Activated CD8-positive, alpha-beta memory T cell treated with anti-CD3 and anti-CD28 coated beads for 4 hours (primary cell): Measurements from ENCODE around the gene SPPL2A.
"Not testable (repeated sequence)": the region's sequence is repeated elsewhere in the genome, so short reads cannot be mapped to it uniquely, and the experiment has no call there.

Source experiments
- DNase-seq, 2 donors: peaks; one replicate each; pipeline ENCODE4 v3.0.0-alpha.2; 2020; ENCODE audit warnings: low read depth in 2 of 2

The SPPL2A gene

DNA sequence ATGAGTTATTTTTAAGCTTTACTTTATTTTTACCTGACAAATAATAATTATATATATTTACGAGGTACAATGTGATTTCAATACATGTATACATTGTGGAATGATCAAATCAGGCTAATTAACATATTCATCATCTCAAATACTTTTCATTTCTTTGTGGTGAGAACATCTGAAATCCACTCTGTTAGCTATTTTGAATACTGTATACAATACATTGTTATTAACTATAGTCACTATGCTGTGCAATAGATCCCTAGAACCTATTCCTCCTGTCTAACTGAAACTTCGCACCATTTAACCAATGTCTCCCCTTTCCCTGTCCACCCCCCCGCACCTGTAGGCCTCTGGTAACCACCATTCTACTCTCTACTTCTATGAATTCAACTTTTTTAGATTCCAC is 7.9 kb upstream of the SPPL2A start:
- DNase-seq = no peak

DNA sequence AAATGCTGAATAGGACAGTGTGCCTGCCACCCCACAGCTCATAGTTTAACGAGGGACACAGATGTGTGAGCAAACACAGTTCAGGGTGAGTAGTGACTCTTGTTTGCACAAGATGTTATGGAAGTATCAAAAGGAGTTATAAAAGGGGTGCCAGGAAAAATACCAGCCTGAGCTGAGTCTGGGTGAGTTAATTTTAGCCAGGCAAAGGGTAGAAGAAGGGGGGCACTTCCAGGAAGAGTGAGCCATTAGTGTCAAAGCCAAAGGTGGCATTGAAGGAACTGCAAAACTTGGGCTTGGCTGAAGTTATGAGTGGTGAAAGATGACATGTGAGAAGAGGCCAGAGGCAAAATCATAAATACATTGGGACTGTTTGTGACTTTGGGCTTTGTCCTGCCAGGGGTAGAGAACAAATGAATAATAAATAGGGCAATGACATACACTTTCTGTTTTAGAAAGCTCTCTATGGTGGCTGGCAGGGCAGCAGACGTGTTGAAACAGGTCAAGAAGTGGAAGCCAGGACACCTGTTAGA is 1.9 kb upstream of the SPPL2A start:
- DNase-seq = no peak

DNA sequence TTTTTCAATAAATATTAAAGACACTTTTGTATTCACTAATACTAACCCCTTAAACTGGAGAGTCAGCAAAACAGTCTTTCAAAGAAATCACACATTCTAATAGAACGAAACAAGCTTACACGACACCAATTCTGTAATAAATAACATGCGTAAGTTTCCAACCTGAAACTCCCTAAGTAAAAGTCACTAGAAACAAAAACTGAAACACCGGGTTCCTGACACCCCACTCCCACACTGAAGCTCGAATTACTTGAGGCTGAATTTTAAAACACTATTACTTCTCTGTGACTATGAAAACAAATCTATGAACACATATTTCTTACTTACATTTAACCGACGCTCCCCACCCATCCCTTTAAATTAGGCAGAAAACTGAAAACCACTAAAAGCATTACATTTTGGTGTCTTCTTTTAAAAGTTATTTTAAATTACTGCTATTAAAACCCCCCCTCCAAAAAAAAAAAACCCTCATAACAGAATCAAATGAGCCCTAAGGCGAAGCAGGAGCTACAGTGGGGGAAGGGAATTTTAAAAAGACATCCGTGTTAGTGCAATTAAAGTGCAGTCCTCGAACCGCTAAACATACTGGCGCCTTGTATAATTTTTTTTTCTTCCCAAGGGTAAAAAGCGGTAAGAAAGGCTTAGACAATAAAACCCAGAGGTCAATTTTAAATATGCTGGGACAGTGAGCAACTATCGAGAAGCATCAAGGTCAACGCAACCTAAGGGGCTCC is 878 bp downstream of the SPPL2A start:
- peak in 1 of 2 donors; percentile 9 for DNase-seq

DNA sequence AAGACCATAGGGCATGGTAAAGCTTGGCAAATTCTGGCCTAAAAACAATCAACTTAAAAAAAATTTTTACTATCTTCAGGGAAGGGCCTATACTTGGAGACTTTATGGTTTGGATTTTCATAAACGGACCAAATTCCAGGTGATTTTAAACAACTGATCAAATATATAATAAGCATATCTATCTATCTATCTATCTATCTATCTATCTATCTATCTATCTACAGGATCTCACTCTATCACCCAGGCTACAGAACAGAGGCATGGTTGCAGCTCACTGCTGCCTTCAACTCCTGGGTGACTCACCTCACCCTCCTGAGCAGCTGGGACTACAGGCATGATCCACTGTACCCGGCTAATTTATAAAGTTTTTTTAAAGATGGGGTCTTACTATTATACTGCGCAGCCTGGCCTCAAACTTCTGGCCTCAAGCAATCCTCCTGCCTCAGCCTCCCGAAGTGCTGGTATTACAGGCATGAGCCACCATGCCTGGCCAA is 6.7 kb downstream of the SPPL2A start:
- no peak for DNase-seq

DNA sequence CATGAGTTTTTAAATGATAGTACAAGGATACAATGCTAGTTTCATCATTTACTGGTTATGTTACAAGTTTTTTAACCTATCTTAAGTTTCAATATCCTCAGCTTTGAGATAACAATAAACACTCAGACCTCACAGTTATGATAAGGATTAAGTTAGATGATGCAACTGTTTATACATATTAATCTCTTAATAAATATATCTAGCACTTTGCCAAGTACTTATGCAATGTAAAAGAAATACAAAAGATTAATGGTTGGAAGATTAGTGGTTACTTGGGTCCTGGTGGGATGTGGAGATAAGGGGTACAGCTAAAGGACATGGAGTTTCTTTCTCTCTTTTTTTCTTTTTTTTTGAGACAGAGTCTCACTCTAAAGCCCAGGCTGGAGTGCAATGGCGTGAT is 12.0 kb downstream of the SPPL2A start:
- no peak for DNase-seq

DNA sequence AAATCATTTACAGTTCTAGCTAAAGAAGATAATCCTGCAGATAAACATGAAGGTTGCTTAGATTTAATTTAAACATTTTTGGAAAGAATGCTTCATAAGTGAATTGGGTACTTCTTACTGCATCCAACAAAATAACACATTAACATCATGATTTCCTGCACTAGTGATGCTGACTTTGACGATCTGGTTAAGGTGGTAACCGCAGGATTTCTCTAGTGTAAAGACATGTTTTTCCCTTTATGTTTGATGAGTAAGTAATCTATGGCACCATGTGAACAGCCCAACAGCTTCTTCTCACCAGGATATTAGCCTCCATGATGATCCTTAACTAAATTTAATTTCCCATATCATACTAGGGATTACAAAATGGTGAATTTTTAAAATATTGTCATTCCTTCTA is 14.1 kb downstream of the SPPL2A start:
- no peak for DNase-seq

DNA sequence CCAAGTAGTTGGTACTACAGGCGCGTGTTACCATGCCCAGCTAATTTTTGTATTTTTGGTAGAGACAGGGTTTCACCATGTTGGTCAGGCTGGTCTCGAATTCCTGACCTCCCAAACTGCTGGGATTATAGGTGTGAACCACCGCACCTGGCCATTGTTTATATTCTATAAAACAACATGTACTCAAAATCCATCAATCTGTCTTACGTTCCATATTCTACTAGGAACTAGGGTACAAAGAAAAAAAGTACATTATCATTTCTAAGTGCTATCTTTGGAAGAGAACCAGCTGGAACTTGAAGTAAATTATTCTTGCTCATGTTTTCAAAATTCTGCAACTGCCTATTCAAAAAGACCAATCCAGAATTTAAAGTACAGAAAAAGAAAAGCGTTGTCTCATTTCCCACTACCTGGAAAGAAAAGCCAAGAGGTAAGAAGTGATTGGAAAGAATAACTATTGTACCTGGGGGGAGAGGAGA is 15.2 kb downstream of the SPPL2A start:
- no peak for DNase-seq

DNA sequence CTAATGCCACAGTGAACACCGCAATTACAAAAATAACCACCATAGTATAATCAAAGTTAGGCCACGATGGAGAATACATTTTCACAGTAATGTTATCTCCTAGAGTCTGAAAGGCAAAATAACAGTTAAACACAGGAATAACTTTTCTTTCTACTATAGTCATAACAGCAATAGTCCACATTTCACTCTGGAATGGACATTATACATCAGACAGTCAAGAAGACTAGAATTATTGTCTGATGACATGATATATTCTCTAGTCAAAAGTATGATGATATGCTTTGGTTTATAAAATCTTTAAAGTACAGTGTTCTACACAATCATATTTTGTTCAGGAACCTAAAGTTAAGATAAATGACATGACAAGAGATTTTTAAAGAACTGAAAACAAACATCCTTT is 18.0 kb downstream of the SPPL2A start:
- no peak for DNase-seq

DNA sequence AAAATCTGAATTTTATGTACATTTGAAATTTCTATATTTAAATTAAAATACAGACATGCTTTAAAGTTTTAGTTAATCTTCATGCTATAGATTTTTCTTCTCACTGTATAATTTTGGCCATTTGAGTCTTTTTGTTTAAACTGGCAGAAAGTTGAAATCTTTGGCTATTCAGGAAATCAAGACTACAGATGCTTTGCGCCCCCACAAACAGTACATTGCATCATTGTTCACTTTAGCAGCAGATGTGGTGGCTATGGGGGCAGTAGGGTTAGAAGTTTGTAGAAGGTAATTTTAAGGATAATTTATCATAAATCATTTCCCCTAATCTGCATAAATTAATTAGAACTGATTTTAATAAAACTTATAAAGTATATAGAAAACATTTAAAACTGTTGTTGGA is 20.9 kb downstream of the SPPL2A start:
- DNase-seq = no peak

DNA sequence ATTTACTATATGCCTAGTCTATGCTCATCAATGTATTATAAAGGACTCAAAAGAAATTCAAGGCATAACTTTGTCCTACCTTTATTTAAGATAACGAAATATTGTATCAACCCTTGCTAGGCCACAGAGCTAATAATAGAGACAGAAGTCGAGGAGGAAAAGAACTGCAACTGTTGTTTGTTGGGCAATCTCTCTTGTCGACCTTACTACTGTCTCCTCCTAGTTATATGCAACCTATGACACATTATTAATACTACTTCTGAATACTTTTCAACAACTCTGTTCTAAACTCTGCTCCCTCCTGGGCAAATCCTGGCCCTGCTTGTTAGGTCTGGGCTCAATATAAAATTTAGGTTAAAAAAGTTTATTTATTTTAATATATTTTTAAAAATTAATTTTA is 24.6 kb downstream of the SPPL2A start:
- no peak for DNase-seq

DNA sequence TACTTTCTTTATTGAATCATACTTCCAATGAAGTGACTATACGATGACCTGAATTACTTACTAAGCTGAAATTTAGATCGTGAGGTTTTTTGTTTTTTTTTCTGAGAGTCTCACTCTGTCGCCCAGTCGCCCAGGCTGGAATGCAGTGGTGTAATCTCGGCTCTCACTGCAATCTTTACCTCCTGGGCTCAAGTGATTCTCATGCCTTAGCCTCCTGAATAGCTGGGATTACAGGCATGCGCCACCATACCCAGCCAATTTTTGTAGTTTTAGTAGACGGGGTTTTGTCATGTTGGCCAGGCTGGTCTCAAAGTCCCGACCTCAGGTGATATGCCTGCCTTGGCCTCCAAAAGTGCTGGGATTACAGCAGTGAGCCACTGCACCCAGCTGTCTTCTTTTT is 28.7 kb downstream of the SPPL2A start:
- DNase-seq = no peak

DNA sequence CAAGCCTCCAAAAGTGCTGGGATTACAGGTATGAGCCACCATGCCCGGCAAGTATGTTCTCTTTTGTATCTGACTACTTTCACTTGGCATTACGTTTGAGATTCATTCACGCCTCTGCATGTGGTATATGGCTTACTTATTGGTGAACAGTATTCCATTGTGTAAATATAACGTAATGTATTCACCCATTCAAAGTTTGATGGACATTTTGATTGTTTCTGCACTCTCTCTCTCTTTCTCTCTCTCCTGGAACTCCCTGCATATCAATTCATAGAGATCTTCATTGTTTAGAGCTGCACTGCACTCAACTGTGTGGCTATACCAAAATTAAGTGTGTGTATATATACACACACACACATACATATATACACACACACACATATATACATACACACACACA is 30.4 kb downstream of the SPPL2A start:
- no peak for DNase-seq

DNA sequence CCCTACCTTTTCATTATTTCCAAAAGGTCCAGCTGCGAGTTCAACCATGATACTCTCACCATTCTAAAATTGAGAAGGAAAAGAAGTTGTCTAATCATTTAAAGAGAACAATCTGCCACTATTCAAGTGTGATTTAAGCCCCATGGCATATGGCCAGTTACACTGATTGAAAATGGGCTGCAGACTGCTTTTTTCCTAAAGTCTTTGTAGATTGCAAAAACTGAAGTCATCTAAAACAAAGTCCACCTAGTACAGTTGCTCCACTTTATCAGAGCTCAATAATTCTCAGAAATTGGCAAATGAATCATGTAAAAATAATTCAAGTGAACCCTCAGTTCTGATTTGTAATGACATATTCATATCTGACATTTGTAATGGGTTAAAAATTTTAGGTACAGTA is 39.2 kb downstream of the SPPL2A start:
- no peak for DNase-seq

DNA sequence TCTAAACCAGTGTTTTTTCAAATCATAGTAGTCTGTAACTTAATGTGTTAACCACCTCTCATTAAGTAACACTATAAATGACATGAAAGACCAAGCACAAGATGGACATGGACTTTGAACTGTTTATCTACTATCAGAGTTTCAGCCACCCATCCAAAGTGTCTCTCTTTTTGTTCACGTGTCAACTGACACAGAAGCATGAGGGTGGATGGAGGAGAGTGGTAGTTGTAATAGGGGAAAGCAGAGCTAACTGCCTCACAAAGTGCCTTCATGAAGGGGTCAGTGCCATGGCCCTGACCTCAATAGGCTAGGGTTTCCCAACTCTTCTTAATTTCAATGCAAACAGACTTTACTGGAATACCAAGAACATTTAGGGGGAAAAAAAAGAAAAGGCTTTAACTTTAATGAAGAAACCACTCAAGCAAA is 46.8 kb downstream of the SPPL2A start:
- no peak for DNase-seq

DNA sequence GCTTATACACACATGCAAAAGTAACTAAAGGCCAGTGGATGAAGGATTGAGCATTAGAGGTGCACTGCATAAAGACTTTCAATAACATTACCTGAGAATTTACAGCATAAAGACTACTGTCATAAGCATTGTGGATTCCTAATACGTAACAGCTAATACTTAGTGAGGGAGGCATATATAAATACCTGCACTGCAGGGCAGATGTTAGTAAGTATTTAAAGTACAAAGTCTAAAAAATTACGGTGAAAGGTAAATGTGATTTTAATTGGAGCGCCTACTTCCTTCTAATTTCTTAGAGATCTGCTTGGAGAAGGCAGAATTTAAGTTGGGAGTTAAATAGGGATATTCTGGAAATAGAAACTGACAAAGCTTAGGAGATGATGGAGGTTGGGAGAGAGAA is 53.5 kb downstream of the SPPL2A start:
- no peak for DNase-seq

DNA sequence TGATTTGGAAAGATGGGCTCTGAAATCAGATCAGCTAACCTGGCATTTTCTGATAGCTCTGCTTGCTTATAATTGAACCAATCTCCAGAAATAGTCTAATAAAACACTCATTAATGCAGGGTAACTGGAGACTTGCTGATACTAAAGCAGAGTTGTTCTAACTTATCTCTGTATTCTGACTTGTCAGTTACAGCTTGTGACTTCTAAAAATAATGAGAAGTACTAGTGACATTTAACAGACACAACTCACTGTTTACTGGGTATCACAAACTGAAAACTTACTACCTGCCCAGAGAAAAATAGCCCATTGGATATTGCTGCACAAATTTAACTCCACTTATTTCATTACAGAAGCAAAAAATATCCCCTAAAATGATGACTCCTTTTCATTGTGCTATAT is 54.9 kb downstream of the SPPL2A start:
- no peak for DNase-seq

DNA sequence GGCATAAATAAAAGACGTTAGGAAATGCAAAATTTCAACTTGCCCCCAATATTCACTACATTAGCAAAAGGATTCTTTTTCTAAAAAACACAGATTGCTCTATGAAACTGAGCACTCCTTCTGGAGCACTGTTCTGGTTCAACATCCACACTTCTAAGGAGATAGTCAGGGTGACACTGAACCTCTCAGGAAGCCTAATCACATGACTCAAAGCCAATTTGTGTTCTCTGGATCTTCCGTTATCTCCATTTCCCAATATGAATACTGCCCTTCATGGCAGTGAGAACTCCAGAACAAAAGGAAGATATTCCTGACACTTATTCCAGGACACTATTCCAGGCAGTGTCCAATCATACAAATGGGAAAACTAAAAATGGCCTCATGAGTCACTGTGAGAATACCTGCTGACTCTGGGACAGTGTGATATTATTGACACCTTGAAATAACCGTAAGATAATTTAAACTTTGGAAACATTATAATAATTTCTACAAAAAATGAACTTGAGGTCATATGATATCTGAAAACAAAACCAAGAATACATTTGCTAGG is 57.6 kb downstream of the SPPL2A start:
- no peak for DNase-seq

DNA sequence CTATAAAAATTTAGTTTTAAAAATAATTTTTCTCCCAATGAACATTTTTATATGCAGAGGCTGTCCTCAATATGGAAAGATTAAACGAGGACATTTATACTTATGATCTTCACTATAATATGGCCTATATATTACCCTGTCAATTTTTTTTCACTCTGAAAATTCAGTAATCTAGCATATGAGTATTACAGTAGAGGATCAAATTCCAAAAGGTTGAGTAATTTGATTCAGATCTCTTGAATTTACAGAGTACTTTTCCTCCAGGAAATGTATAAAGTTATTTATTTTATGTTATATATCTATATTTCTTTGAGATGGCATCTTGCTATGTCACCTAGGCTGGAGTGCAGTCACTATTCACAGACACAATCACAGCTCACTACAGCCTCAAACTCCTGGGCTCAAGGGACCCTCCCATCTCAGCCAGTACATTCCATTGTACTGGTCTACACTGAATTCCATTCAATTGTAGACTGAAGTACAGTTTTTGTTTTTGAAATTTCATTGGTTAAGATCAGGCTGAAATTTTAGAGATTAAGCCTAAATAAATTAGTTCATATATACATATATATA is 62.7 kb downstream of the SPPL2A start:
- no peak for DNase-seq

DNA sequence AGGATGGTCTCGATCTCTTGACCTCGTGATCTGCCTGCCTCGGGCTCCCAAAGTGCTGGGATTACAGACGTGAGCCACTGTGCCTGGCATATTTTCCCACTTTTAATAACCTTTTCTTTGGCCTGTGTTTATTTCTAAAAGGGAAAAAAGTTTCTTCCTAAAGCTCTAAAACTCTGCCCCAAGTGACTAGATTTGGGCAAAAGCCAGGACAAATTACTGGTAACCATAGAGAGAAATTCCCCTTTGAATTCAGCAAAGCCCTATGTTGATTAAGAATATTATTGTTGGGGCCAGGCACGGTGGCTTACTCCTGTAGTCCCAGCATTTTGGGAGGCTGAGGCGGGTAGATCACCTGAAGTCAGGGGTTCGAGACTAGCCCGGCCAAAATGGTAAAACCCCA is 67.4 kb downstream of the SPPL2A start:
- DNase-seq = no peak

DNA sequence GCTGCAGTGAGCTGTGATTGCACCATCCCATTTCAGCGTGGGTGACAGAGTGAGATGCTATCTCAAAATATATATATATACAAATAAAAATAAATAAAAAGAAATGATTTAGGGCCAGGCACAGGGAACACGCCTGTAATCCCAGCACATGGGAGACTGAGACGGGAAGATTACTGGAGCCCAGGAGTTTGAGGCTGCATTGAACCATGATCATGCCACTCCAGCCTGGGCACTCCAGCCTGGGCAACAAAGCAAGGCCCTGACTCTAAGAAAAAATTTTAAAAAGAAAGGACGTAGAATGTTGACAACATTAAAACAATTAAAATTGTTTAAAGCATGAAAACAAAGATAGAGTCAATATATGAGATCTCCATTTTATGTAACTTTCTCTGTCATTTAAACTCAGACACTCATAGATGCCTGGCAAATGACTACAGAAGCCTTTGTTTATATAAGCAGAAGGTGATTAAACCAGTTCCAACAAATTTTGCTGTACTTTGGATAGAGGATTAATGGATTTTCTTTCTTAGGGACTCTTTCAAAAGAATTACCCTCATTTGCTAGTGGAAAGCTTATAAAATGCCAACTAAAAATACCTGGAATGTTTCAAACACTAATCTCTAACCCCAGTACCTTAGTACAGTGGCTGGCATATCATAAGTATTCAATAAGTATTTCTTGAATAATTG is 68.3 kb downstream of the SPPL2A start:
- DNase-seq = no peak

DNA sequence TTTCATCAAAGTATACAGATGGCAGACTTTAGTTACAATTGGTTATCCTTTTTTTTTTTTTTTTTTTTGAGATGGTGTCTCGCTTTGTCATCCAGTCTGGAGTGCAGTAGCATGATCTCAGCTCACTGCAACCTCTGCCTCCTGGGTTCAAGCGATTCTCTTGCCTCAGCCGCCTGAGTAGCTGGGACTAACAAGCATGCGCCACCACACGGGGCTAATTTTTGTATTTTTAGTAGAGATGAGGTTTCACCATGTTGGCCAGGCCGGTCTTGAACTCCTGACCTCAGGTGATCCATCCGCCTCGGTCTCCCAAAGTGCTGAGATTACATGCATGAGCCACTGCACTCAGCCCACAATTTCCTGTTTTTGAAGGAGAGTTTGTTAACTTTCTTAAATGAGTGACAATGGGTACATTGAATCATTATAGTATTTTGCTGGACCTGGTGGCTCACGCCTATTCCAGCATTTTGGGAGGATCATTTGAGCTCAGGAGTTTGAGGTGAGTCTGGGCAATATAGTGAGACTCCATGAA is 70.8 kb downstream of the SPPL2A start:
- not testable (repeated sequence) for DNase-seq

DNA sequence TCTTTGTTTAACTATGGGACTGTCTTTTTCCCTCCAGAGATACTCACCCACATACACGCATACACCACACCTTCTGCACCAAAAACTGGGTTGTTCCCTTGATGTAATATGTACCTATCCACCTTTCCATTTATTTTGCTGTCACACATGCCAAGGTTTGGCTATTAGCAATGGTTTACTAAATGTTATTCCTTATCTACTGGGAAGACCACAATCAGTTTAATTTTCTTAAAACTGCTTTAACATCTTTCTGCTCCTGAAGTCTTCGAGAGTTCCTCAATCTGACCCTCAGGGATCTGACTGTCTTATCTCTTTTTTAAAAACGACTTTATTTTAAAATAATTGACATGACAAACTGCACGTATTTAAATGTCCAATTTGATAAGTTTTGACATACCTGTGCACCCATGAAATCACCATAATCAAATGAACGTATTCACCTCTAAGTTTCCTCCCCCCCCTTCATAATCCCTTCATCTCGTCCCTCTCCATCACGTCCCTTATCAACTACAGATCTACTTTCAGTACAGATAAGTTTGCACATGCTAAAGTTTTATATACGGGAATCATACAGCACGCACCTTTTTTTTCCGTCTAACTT is 78.1 kb downstream of the SPPL2A start:
- DNase-seq = no peak
